DOHH2 (cell line): Measurements from ENCODE around the gene PDE8B.

Source experiments
- CTCF ChIP-seq: fragments of 200-600 bp; sonication (generic); IDR thresholded peaks from one replicate; pipeline ENCODE4 v1.5.1; 2014; ENCODE audit warnings: antibody characterized with exemption, mild to moderate bottlenecking, low read depth, low read length; ENCODE audit not compliant: poor library complexity, severe bottlenecking
- EZH2phosphoT487 ChIP-seq: fragments of 200-600 bp; sonication (generic); IDR thresholded peaks from 2 replicates; pipeline ENCODE4 v1.6.1; 2017; ENCODE audit warnings: borderline replicate concordance, mild to moderate bottlenecking, antibody characterized with exemption, low read length, moderate library complexity, mixed read lengths

DNA sequence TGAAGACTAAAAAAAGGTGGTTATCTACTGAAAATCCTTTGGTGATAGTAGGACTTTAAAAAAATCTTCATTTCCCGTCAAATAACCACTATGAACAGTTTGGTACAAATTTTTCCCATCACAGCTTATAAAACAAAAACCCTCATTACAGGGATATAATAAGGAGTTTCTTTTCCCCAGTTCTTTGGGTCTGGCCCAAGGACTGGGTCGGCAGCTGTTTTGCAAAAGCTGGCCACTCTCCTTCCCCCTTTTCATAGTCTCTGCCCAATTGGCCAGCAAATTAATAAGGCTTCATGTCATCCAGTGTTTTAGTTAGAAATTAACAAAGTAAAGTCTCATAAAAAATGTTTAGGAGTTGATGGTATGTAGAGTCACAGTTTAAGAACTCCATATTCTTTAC is 47.0 kb upstream of the PDE8B start:
- no peak for TF ChIP-seq CTCF
- no peak for TF ChIP-seq EZH2phosphoT487
